HG03520 (cell line): ENCODE results near the gene NELL1.

Source experiments
- ATAC-seq: cut with Tn5 transposase; IDR thresholded peaks from one replicate; pipeline ENCODE4 v1.9.1; 2021; ENCODE audit warnings: mild to moderate bottlenecking, moderate library complexity; ENCODE audit not compliant: unreplicated experiment

Gene NELL1

DNA sequence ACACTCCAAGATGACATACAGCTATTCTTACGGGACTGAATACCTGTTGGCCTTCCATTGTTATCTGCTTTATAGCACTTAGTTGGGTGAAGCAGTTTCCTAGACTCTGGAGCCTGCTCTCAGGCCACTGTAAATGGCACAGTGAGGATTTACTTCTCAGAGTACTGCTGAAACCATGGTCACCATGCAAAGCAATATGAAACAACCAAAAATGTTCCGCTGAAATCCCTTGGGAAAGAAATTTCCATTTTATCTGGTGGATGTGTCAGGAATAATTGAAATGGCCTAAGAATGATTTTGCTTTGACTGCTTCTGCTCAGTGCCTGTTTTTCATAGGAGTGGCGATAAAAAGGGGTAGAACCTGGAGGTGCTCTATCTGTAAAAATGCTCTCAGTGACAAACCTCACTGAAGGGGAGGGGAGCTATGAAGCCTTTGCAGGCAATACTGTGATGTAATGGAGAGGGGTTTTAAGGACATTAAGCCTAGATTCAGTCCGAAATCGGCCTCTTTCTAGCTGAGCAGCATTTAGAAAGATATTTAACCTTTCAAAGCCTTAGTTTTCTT, 871.9 kb downstream of the NELL1 start:
- no peak for ATAC-seq

DNA sequence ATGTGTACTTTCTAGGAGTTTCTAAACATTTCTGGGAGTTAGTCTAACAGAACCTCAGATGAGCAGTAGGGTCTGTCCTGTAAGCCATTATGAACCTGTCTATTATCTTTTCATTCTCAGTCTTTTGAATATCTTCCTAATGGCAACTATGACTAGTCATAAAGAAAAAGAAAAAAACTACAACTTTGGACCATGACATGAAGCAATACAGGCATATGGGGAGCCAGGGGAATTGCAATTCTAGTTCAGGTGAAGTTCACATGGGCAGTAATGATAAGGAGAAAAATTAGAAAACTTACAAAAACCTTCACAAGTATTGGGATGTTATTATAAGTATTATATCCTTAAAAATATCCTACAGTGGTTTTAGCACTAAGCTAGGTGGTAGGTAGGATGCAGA, 874.5 kb downstream of the NELL1 start:
- ATAC-seq, result no peak

DNA sequence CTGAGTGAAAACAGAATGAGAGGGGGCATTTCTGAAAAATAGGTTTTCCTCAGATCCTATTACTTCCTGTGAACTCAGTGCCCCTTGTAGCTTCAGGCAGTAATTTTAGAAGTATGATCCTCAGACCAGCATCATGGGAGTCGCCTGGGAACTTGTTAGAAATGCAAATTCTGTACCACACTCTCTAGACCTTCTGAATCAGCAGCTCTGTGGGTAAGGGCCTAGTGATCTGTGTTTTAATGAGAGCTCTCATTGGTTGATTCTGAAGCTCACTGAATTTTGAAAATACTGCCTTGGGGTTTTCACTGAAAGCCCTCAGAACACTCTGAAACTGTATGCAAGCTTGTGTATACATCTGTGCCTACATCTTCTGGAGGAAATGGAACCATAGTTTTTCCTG, 876.3 kb downstream of the NELL1 start:
- no peak for ATAC-seq

DNA sequence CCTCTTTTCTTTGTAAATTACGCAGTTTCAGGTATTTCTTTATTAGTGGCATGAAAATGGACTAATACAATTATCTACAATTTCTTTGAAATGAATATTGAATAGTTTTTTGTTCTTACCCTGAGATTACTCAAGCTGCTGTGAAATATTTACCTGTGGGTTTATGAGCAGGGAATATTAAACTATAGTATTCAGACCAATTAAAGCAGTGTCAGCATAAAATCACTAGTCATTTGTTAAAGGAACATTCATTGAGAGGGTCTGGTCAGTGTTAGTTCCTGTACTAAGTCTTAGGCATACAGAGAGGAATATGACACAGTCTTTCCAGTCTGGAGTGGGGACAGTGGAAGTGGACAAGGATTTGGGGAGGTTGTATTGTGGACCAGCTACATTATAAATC, 877.3 kb downstream of the NELL1 start:
- ATAC-seq, result no peak

DNA sequence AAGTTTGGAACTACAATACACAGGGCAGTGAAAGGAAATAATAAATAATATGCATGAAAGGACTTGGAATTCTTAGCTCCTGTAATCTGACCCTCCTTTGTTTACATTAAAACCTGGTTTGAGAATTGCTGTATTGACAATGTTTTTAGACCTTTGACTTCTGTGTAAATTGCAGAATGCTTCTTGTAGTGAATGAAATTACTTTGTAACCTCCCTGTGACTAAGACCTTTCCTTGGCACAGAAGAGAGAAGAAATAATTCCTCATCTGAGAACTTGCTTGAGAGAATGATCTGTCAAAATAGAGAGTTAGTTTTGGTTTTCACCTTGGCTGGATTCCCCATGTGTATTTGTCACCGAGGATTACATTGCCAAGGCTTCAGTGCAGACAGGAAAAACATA, 883.5 kb downstream of the NELL1 start:
- no peak for ATAC-seq

DNA sequence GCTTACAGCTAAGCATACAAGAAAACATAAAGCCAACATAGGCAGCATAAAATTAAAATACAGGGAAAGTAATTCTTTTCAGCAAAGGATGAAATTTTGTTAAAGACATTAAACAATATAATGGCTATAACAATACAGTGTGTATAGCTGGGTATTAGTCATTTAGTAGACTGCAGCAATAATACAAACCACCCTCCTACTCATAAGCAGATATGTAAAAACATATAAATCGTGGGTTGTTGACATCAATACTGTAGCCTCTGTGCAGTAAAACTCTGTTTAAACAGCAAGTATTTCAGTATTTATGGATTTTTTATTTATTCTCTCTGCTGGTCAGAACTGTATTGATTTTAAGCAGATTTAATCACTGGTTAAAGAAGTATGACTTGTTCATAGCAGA, 884.4 kb downstream of the NELL1 start:
- no peak for ATAC-seq

DNA sequence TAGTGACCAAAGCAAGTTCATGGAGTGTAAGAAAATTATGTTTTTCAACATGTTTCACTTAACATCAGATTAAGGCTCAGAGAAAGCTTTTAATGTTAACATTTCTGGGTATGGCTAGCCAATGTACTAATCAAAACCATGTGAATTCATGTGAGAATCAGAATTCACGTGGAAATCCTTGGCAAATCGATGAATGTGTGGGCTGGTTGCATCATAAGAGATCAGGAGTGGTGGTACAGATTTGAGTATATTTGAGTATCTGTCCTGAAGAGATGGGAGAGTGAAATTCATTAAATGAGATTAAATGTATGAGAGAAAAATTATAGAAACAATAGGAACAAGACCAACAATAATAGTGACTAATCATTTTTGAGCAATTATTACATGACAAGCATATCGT, 884.9 kb downstream of the NELL1 start:
- ATAC-seq, result no peak

DNA sequence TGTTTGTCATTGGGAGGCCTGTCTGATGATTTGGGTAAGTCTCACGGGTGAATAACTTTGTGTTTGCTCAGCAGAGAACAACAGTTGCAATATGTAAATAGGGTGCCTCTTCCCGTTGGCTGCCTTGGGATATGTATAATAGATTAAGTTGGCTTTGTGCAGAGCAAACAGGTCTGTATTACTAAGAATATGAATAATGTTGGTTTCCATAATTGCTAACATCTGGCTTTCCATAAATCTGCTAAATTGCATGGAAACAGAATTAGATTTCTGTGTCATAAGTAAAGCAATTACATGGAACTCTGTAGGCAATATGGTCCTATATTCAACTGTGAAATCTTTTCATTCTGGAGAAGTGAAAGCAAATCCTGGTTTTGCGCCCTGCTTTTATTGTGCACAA, 887.5 kb downstream of the NELL1 start:
- no peak for ATAC-seq

DNA sequence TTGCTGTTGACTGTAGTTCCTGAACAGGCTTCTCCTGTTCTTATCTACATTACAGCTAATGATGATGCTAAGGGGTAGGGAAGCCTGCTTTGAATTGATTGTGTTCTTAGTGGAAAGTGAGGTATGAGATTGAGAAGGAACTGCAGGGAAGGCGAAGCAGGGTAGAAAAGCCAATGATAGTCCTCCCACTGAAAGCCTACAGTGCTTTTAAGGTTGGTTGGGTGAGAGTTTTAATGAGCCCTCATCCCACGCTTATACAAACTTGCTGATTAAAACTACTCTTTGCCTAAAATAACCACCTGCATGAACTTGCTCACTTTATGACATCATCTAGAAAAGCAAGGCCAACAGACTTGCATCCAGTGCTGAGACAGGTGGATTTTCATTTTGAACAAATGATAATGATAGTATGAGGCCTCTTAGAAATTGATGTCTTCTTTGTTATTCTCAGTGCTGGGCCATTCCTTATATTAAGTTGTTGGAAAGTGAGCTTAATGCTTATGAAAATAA, 891.1 kb downstream of the NELL1 start:
- ATAC-seq, result no peak

DNA sequence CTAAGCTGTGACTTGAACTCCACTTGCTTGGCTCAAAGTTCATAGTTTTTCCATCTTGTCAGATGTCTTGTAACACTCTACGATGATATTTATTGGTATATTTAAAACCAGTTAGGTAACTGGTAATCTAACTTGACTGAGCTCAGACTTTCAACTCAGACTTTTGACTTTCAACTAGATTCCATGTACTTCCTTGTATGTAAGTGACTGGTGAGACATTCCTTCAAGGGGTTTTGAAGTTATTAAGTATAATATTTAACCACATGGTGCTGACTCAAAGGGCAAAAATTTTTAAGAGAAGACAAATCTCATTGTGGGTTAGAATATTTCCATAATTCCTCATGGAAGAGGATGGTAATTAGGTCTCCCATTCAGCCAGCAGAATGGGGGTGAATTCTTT, 892.2 kb downstream of the NELL1 start:
- no peak for ATAC-seq

DNA sequence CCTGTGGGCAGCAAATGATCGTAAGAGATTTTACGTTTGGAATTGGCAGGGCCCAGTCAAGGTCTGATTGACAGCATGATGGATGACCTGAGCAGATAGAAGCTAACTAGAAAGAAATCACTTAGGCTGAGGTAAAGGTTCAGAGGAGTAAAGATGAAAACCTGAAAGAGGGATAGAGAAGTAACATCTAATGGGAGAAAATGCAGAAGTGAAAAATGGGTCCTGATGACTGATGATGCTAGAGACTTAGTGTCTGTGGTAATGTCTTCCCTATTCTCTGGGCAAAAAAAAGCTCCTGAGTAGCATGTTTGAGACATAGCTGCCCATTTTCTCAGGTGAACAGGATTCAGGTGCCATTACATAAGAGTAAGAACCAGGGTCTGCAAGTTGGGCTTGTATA, 894.7 kb downstream of the NELL1 start:
- ATAC-seq, result no peak

DNA sequence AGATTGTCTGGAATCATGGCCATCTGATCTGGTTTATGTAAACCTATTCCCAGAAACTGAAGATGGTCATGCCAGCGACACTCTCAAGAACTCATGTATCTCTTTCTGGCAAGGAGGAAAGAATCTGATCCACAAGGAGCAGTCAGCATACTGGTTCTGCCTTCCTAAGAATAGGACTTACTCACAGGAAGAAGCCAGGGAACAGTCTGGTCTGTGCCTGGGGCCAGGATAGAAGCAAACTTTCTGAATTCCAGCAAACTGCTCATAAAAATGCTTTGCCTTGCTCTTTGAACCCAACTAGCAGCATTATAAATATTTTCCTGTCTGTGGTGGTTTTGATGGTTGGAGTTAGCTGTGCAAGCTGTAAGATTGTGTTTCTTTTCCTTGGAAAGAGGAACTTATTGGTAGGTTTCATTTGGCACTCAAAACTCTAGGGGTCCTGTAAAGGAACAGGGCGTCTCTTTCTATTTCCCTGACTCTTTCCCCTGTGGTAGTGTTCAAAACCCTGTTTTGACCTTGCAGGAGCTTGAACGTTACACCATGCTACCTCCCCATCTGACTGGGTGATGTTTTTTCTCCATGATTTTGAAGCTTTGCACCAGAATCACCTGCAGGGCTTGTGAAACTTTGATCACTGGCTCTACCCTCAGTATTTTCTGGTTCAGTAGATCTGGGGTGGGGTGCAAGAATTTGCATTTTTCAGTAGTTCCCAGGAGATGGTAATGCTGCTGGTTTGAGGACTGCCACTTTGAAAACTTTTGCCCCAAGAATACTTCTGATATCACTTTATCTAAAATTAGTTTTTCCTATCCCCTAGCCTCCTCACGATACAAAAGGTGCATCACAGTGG, 895.7 kb downstream of the NELL1 start:
- ATAC-seq, result no peak

DNA sequence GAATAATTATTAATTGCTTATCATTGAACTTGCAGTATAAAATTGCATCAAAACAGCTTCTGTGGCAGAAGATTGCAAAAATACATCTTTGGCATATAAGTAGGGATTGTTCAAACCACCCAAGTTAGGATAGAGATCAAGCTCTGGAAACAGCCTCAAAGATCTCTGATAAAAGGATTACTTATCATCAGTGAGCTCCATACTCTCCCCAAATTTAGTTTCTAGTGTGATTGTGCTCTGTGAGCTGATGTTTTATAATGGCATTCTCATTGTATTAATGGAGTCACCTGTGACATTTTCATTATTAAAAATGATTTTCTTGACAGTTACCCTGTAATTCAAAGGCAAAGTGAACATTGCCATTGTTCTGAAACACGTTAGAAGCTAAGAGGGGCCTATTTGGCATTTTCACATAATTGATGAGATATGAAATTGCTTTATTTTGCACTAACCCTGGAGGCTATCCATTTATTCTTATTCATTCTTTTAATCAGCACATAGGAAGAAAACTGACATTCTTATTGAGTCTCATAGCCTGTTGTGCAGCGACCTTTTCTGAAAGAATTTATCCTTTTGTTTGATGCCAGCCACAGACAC, 897.2 kb downstream of the NELL1 start:
- ATAC-seq, result no peak

DNA sequence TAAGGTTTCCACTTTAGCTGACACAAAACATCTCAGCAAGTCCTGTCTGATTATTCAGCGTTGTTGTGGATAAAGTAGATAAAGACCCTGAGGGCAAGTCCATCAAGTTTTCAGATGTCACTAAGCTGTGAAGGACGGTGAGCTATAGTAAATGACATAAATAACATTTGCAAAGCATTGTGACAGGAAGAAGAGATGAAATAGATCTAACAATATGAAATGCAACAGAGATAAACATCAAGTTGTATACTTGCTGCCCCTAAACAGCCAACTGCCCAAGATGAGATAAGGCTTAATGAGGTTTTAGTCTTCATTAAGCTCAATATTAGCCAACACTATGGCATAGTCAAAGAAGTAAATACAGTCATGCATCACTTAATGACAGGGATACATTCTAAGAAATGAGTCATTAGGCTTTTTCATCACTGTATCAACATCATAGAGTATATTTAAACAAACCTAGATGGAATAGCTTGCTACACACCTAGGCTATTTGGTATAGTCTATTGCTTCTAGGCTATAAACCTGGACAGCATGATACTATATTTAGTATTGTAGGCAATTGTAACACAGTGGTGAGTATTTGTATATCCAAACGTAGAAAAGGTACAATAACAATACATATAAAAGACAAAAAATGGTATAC, 898.4 kb downstream of the NELL1 start:
- no peak for ATAC-seq

DNA sequence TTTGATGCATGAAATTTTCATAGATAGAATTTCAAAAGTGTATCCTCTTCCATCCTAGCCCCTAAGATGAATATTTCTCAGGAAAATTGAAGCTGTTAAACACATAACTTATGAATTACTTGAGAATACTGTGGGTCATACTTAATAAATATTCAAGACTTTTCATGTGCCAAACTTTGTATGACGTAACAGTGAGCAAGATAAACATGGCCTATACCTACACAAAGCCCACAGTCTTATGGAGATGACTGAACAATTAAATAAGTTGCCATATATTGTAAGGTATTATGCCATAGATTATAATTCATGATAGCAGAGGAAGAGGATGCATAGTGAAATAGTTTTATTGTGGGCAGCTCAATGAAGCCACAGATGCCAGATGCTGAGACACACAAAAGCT, 902.8 kb downstream of the NELL1 start:
- ATAC-seq, result no peak

DNA sequence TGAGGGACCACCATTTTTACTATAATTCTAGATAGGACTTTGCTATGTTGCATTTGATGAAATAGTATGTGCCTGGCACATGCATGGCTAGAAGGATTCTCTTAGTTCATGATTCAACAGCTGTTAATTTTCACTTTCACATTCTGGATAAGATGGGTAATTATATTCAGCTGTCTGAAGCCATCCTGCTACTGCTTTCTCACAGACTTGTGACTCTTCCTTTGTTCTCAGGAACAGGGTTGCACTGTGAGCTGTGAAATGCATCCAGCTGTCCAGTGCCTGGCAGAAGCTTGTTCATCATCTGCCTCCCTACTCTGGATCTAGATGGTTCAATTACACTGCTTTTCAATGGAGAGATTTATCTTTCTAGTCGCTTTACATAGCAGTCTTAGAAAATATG, 913.4 kb downstream of the NELL1 start:
- no peak for ATAC-seq

DNA sequence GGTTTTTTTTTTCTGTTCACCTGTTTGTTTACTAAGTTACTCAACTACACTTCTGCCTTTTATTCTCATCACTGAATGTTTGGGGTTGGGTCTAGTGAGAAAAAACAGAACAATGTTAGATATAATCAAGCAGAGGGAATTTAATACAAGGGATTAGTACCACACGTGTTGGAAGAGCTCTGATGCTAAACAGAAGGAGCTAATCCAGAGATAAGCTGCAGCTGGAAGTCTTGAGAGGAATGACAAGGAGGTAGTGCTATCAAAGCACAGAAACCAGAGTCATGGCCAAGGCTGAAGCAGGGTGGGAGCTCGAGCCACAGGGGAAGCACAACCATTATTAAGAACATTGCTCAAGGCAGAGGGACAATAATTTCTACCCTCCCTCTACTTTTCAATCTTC, 919.4 kb downstream of the NELL1 start:
- ATAC-seq, result no peak

DNA sequence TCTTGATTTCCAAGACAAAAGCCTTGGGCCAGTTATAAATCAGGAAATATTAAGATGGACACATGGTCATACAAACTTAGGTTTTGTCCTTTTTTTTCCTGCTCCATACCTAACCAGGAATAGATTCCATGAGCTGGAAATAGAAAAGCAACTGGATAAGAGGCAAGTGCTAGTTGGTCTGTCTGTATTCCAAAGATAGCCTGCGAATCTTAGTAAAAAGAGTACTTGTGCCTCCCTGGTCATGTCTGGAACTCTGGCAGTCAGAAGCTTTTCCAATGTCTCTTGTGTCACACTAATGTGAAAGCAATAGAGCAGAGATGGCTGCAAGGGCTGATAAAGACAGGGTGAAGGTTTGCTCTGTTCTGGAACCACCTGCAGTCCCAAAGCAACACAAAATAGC, 933.3 kb downstream of the NELL1 start:
- no peak for ATAC-seq

DNA sequence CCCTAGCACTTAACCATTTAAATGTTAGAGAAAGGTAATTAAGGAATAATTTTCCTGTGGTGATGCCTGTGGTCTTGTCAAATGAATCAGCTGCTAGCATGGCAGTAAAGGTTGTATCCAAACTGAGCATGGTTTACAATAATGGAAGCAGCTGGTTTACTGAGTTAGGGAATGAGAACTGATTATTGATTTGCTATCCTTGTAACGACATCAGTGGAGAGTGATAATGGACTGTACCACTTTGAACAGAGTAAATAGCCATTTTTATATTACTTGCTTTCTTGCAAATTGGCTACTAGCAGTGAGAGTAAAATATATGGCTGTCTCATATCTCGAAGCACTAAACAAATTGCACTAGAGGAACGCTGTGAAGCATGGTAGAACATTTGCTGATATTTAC, 934.5 kb downstream of the NELL1 start:
- ATAC-seq, result no peak

DNA sequence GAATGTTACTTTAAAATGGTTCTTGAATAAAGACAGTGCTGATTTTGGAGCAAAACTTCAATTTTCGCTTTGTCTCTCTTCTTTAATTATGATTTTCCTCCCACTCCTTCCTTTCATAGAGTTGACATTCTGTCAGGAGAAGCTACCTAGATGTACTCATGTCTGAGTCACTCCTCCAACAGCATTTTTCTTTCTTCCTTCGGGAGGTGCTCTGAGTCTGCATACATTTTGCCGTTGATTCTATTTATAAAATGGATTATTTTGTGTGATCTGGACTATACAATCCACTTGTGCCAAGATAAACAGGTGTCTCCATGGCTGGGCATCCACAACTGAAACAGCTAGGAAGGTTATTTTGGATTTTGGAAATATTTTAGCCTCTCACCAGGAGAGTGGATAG, 935.2 kb downstream of the NELL1 start:
- no peak for ATAC-seq

DNA sequence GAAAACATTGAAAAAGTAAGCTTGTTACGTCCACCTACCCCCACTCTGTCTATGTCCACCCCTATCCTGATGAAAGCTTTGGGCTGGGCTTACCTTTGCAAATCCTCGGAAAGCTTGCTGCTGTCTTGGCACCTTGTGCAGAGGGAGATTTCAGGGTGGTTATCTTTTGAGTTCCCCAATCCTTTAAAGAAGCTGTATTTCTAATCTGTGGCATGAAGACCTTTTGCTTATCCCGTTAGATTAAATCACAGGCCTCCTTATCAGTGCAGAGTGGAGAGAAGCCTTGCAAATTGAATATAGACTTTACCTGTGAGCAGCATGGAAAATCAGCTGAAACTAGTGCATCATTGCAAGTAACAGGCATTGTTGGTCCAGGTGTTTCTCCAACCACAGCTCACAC, 942.9 kb downstream of the NELL1 start:
- ATAC-seq, result no peak

DNA sequence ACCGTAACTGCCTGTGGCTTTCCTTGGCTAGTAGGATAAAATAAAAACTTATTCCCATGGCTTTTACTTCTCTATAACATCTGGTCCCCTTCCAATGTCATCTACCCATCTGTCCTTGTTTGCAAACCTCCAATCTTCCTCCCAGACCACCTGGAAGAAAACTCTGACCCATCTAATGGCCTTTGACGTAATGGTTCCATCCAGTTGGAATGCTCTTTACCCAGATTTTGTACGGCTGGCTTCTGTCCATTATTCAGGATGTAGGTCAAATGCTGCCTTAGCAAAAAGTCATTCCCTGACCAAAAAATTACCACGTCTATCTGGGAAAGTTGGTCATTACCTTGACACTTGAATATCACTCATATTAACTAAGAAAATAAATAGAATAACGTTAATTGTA, 945.6 kb downstream of the NELL1 start:
- no peak for ATAC-seq
